ENCODE measurements around the gene ITIH4. TPM values are rescaled to one million over a fixed set of nuclear protein-coding genes. Genes with fewer than 3 reads are reported as not detected.

Gene ITIH4
- total and polyA plus RNA-seq, 9 of the 15 experiments (the other 6 are each of a cell fraction or from before 2014, with no cell fraction given), result 0.09 to 0.62 (median 0.20) TPM; not detected in 6

- H3K36me3 ChIP-seq (ENCODE audit: control insufficient read depth, insufficient read depth, low read length), result no peaks in the 10 kb centered on the region
- H3K9me1 ChIP-seq (ENCODE audit: control insufficient read depth, insufficient read depth, low read length), result no peaks in the 10 kb centered on the region
- in situ Hi-C loops (cut with MboI) (no loop called here), intact Hi-C loops (cut with micrococcal nuclease) (no loop called here)
- DNase-seq (ENCODE audit: extremely low read depth in 1 of 4, low spot score in 3 of 4) (no peak), FAIRE-seq (no peak), ATAC-seq (no peak)
- CTCF ChIA-PET (ENCODE audit: low intra/inter-chr PET ratio), result no interaction called here
- H3K9me3 ChIP-seq (replicated peaks; ENCODE audit: control insufficient read depth, insufficient read depth, low read depth, low read length), result no peaks in the 10 kb centered on the region
- no peak overlapping the region for H3K9ac ChIP-seq (ENCODE audit: insufficient read depth in 1 of 2, low read depth in 2 of 2, low read length in 2 of 2)
- H3K4me3 ChIP-seq, result no peak overlapping the region
- H3K4me1 ChIP-seq (replicated peaks in 1 of 2; ENCODE audit: control insufficient read depth in 2 of 2, insufficient read depth in 2 of 2, low read length in 2 of 2), result peaks cover 0 to 18% of the 10 kb centered on the region in 2 experiments; a peak in 2 of 5 replicates
- H2AFZ ChIP-seq (ENCODE audit: low read depth, low read length), result no peak overlapping the region
- no peaks in the 10 kb centered on the region for H3K79me2 ChIP-seq (ENCODE audit: control insufficient read depth, insufficient read depth, low read length)
- no peak overlapping the region for H3K4me2 ChIP-seq (ENCODE audit: insufficient read depth, low read length)
- no TSS peak for BruUV-seq (replicated peaks)
- TF ChIP-seq DLX4 (CRISPR knock-in tag; IDR thresholded peaks at IDR 0.05) (no peak), ZNF384 (IDR thresholded peaks at IDR 0.05; ENCODE audit: low read depth, low read length) (no peak), FOXJ3 (CRISPR knock-in tag; IDR thresholded peaks at IDR 0.05) (no peak)
- POLR2A ChIA-PET, result interaction anchor here (0.6 kb wide), 1 partner anchor 1007 kb away, joined by 4 read pairs; no protein-coding TSS in a partner anchor
- WGBS (ENCODE audit: insufficient coverage, low coverage, missing lambda C conversion rate), result 35% methylated on average over 9 of the region's 9 CpGs
- H3K27me3 ChIP-seq (ENCODE audit: control insufficient read depth in 2 of 2, insufficient read depth in 2 of 2, low read length in 2 of 2), result peaks cover 0 to 25% of the 10 kb centered on the region in 2 experiments; a peak in 3 of 5 replicates
- H4K20me1 ChIP-seq (replicated peaks; ENCODE audit: control insufficient read depth, insufficient read depth, low read length), result no peaks in the 10 kb centered on the region
- no peak overlapping the region for H3K27ac ChIP-seq (ENCODE audit: extremely low read depth, low read depth, low read length)
These were observed 35.1 kb downstream of the ITIH4 start for GRCh38 chr3:52795298-52795900.

GRCh38 chr3:52794612-52795099 lies 35.8 kb downstream of the ITIH4 start, which contains the start of gene ITIH3:
Gene ITIH3, plus strand, starts transcription at chr3:52794796. Its CDS starts 8 bp downstream, at chr3:52794804.
- H3K9ac ChIP-seq (ENCODE audit: insufficient read depth in 1 of 2, low read depth in 2 of 2, low read length in 2 of 2), result no peak within 1 kb of the TSS; a peak in 1 of 4 replicates
- no peak for ATAC-seq
- ChIA-PET CTCF (ENCODE audit: low intra/inter-chr PET ratio) (no interaction called here), POLR2A (interaction anchor here (0.6 kb wide), 1 partner anchor 1007 kb away, joined by 4 read pairs; no protein-coding TSS in a partner anchor)
- H3K9me3 ChIP-seq (replicated peaks; ENCODE audit: control insufficient read depth, insufficient read depth, low read depth, low read length), result no peaks in the 10 kb centered on the region
- H3K27me3 ChIP-seq (ENCODE audit: control insufficient read depth in 2 of 2, insufficient read depth in 2 of 2, low read length in 2 of 2), result peaks cover 0 to 26% of the 10 kb centered on the region in 2 experiments; a peak in 3 of 5 replicates
- BruUV-seq (replicated peaks), result no TSS peak
- H3K4me1 ChIP-seq (replicated peaks in 1 of 2; ENCODE audit: control insufficient read depth in 2 of 2, insufficient read depth in 2 of 2, low read length in 2 of 2), result peaks cover 0 to 17% of the 10 kb centered on the region in 2 experiments; a peak in 2 of 5 replicates
- H2AFZ ChIP-seq (ENCODE audit: low read depth, low read length), result no peak within 1 kb of the TSS
- DNase-seq (ENCODE audit: extremely low read depth in 1 of 4, low spot score in 3 of 4), result no peak
- no peaks in the 10 kb centered on the region for H3K36me3 ChIP-seq (ENCODE audit: control insufficient read depth, insufficient read depth, low read length)
- no peaks in the 10 kb centered on the region for H3K79me2 ChIP-seq (ENCODE audit: control insufficient read depth, insufficient read depth, low read length)
- FAIRE-seq, result no peak
- 24% methylated on average over 10 of the region's 10 CpGs for WGBS (ENCODE audit: insufficient coverage, low coverage, missing lambda C conversion rate)
- in situ Hi-C loops (cut with MboI), result no loop called here
- no peak within 1 kb of the TSS for H3K4me2 ChIP-seq (ENCODE audit: insufficient read depth, low read length)
- no peak within 1 kb of the TSS for H3K27ac ChIP-seq (ENCODE audit: extremely low read depth, low read depth, low read length)
- no peak within 1 kb of the TSS for H3K4me3 ChIP-seq
- H3K9me1 ChIP-seq (ENCODE audit: control insufficient read depth, insufficient read depth, low read length), result no peaks in the 10 kb centered on the region
- TF ChIP-seq KHSRP (IDR thresholded peaks at IDR 0.05) (no peak), E2F1 (CRISPR knock-in tag; IDR thresholded peaks at IDR 0.05) (no peak), RFX5 (IDR thresholded peaks at IDR 0.05; ENCODE audit: low read depth, low read length) (no peak)
- no peaks in the 10 kb centered on the region for H4K20me1 ChIP-seq (replicated peaks; ENCODE audit: control insufficient read depth, insufficient read depth, low read length)
- intact Hi-C loops (cut with micrococcal nuclease), result no loop called here

Data from K562 (cell line).